Type B pancreatic cell (in vitro differentiated cells): ENCODE results near the gene KLHL41. TPM values are rescaled to one million over a fixed set of nuclear protein-coding genes. Genes with fewer than 3 reads are reported as not detected.
"Not testable (repeated sequence)": the region's sequence is repeated elsewhere in the genome, so short reads cannot be mapped to it uniquely, and the experiment has no call there.

ENCODE experiments used
- DNase-seq: peaks from one replicate; pipeline ENCODE4 v3.0.0; 2021; ENCODE audit warnings: mixed read lengths; ENCODE audit not compliant: unreplicated experiment; ENCODE audit errors: extremely low spot score
- H3K27ac Mint-ChIP-seq: 2 replicates; pipeline ENCODE4 v1.8.0; 2021; ENCODE audit warnings: mild to moderate bottlenecking, mixed read lengths
- H3K27me3 Mint-ChIP-seq: 2 replicates; pipeline ENCODE4 v1.8.0; 2021; ENCODE audit warnings: mixed read lengths
- H3K36me3 Mint-ChIP-seq: 2 replicates; pipeline ENCODE4 v1.8.0; 2021; ENCODE audit warnings: mixed read lengths
- H3K4me1 Mint-ChIP-seq: one replicate; pipeline ENCODE4 v1.8.0; 2021; ENCODE audit warnings: mixed read lengths; ENCODE audit not compliant: unreplicated experiment
- H3K4me3 Mint-ChIP-seq: 2 replicates; pipeline ENCODE4 v1.8.0; 2021; ENCODE audit warnings: mild to moderate bottlenecking, mixed read lengths
- H3K9me3 Mint-ChIP-seq: 2 replicates; pipeline ENCODE4 v1.8.0; 2021; ENCODE audit warnings: mixed read lengths
- CTCF ChIP-seq: fragments of 200-600 bp; sonication (generic); conservative IDR thresholded peaks from 2 replicates; pipeline ENCODE4 v1.5.0; 2021; ENCODE audit warnings: antibody characterized with exemption, mild to moderate bottlenecking
- total RNA-seq: library from RNA; stranded (reverse); gene quantifications from 2 replicates; pipeline ENCODE4 v1.2.1, GENCODE V29; 2021; ENCODE audit warnings: low replicate concordance

KLHL41 gene
- total RNA-seq, 1 donor from 2014 or later: 4.6 TPM

- no peak for DNase-seq
These were observed 56.2 kb downstream of the KLHL41 start for GRCh38 chr2:169565686-169566085.

GRCh38 chr2:169569948-169570347 is 60.4 kb downstream of the KLHL41 start:
- H3K36me3 Mint-ChIP-seq: no peaks in the 10 kb centered on the region
- no peaks in the 10 kb centered on the region for H3K9me3 Mint-ChIP-seq
- H3K27ac Mint-ChIP-seq: no peak overlapping the region
- no peaks in the 10 kb centered on the region for H3K27me3 Mint-ChIP-seq
- no peak overlapping the region for H3K4me3 Mint-ChIP-seq
- H3K4me1 Mint-ChIP-seq: peaks cover 19% of the 10 kb centered on the region
- DNase-seq: no peak
- no peak for TF ChIP-seq CTCF

More at GRCh38 chr2:169565686-169566085, 56.2 kb downstream of the KLHL41 start:
- H3K4me1 Mint-ChIP-seq: peaks cover 5% of the 10 kb centered on the region
- H3K9me3 Mint-ChIP-seq: no peaks in the 10 kb centered on the region
- no peak overlapping the region for H3K4me3 Mint-ChIP-seq
- no peak for TF ChIP-seq CTCF
- peaks cover 13% of the 10 kb centered on the region for H3K36me3 Mint-ChIP-seq
- H3K27me3 Mint-ChIP-seq: peaks cover 3% of the 10 kb centered on the region
- no peak overlapping the region for H3K27ac Mint-ChIP-seq

- H3K27me3 Mint-ChIP-seq, H3K36me3 Mint-ChIP-seq, H3K27ac Mint-ChIP-seq, DNase-seq, H3K9me3 Mint-ChIP-seq: not testable (repeated sequence)
- H3K4me1 Mint-ChIP-seq: peaks cover 19% of the 10 kb centered on the region
- H3K4me3 Mint-ChIP-seq: peak overlapping the region; percentile 24
These were observed 61.2 kb downstream of the KLHL41 start for GRCh38 chr2:169570752-169571151.

DNA sequence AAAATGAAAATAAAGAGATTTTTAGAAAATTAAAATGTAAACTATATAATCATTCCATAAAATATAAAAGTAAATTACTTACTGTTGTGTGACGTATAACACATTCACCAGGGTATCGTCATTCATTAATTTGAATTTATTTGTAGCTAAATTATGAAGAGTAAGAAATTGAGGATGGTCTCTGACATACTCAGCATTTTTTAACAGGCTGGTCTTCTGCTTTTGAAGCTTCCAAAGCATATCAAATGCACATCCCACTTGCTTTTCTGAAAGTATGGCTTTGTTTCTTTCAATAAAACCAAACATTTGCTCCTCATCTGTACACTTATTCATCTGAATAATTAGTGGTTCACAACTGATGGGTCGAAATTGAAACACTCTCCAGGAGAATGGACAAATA is 62.1 kb downstream of the KLHL41 start:
- H3K27ac Mint-ChIP-seq: no peak overlapping the region

GRCh38 chr2:169572189-169572588 is 62.7 kb downstream of the KLHL41 start:
- no peak overlapping the region for H3K4me3 Mint-ChIP-seq
- H3K27me3 Mint-ChIP-seq: no peaks in the 10 kb centered on the region
- no peak for TF ChIP-seq CTCF
- no peaks in the 10 kb centered on the region for H3K9me3 Mint-ChIP-seq
- no peak overlapping the region for H3K27ac Mint-ChIP-seq
- H3K36me3 Mint-ChIP-seq: no peaks in the 10 kb centered on the region
- DNase-seq: no peak
- H3K4me1 Mint-ChIP-seq: peaks cover 19% of the 10 kb centered on the region

More for the DNA sequence above, 62.1 kb downstream of the KLHL41 start:
- Mint-ChIP-seq H3K36me3 (no peaks in the 10 kb centered on the region), H3K27me3 (no peaks in the 10 kb centered on the region), H3K4me1 (peaks cover 19% of the 10 kb centered on the region), H3K4me3 (peak overlapping the region; percentile 39), H3K9me3 (no peaks in the 10 kb centered on the region)
- no peak for DNase-seq
- no peak for TF ChIP-seq CTCF

DNA sequence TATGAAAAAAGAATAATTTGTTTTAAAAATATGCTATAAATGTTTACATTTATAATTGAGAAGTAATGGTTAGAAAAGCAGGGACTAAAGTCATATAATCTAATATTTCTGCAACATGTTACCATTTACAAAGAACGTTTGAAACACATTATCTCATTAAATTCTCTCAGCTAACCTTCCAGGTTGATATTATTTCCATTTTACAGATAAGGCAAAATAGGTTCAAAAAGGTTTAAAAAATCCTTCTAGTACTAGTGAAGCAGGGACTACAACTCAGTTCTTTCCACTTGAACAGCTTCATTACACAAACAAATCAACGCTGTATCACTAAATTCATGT is 63.3 kb downstream of the KLHL41 start:
- peaks cover 3% of the 10 kb centered on the region for H3K27me3 Mint-ChIP-seq
- peaks cover 19% of the 10 kb centered on the region for H3K4me1 Mint-ChIP-seq
- no peaks in the 10 kb centered on the region for H3K9me3 Mint-ChIP-seq
- H3K27ac Mint-ChIP-seq: peak overlapping the region; percentile 94
- DNase-seq: no peak
- no peaks in the 10 kb centered on the region for H3K36me3 Mint-ChIP-seq
- no peak for TF ChIP-seq CTCF
- peak overlapping the region; percentile 98 for H3K4me3 Mint-ChIP-seq
